Putamen (tissue), 1 donor: ENCODE data around the gene KCNT1.
A peak's percentile ranks its signal among the peaks of the same experiment; 100 is the strongest.

ENCODE experiments used
- DNase-seq: peaks from one replicate; pipeline ENCODE4 v3.0.0-alpha.2; 2016; ENCODE audit warnings: low spot score

Gene KCNT1

GRCh38 chr9:135802876-135803419 lies 101.0 kb downstream of the KCNT1 start:
- no peak for DNase-seq

- DNase-seq: no peak
Observed at GRCh38 chr9:135803441-135803840, 101.5 kb downstream of the KCNT1 start.

DNA sequence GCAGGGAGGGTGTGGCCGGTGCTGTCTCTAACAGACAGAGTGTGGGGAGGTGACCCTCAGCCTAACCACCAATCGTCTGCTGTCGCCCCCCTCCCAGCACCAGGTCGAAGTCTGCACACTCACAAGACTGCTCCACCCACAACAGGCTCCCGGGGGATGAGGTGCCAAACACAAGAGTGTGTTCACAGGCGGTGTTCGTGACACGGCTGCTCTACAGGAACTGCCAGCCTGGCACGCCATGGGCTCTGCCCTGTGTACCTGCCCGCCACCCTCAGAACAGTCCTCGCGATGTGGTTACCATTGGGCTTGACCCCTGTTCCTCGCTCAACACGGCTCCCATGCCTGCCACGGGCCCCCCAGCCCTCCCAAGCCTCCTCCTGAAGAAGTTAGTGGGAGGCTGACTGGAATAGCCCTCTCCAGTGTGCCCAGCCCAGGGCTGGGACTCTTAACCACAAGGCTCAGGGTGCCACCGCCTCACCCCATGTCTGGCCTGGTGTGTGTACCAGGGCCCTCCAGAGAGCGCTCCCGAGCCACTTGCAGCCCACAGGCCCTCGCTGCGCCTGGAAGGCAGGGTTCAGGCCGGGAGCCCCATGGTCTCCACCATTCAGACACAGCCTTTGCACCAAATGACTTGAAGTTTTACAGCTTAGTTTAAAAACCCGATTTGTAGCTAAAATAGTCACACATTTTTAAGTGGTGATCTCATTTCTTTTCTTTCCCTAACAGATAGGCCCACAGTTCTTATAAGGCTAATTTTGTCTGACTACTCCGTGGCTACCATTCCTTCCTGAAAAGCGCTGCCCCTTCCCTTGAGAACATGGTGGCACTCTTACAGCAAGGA lies 102.8 kb downstream of the KCNT1 start:
- no peak for DNase-seq

- no peak for DNase-seq
Observed at GRCh38 chr9:135805422-135806022, 103.5 kb downstream of the KCNT1 start.

- no peak for DNase-seq
Observed at GRCh38 chr9:135809166-135809565, 107.2 kb downstream of the KCNT1 start.

DNA sequence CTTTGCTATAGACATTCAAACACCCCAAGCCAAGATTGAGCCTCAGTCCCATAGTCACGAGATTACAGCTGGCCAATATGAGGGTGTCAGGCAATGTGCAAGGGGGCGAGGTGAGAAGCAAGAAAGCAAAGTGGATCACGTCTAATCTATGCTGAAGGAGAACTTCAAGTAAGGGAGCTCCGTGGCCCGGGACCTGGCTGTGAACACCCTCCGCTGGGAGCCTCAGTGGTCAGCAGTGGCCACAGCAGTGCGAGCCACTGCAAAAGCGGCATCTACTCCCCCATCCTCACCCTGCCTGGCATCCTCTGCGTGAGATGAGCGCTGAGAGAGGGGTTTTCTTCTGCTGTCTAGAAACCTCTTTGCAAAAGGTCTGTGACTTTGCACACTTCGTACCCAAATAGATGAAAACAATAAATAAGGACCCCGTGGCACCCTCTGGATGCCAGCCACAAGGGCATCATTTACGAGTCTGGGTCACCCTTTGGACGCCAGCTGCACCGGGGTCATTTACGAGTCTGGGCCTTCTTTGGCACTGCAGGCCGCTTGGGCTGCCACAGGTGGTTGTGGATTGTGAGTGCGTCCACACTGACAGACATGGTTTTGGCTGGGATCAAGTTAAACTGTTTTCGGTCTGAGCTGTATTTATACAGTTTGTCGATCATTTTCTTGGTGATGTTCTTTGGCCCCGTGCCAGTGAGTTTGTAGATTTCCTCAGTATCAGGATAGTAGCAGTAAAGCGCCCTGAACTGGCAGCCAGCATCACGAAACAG lies 109.0 kb downstream of the KCNT1 start:
- no peak for DNase-seq

DNA sequence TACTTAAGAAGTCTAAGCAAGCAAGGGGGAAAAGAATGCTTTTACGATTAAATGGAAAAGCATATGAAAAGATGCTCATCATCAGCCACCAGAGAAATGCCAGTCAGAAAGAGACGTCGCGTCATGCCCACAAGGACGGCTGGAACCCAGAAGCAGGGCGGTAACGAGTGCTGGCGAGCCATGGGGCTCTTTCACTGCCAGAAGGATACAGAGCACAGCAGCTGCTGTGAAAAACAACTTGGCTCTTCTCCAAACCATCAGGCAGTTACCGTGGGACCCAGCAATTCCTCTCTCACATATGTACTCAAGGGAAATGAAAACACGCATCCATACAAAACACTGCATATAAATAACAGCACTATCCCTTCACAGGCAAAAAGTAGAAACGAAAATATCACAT lies 109.8 kb downstream of the KCNT1 start:
- peak; percentile 32 for DNase-seq

GRCh38 chr9:135812961-135813360 lies 111.0 kb downstream of the KCNT1 start:
- no peak for DNase-seq

- DNase-seq: no peak
Observed at GRCh38 chr9:135813671-135814290, 111.8 kb downstream of the KCNT1 start.

DNA sequence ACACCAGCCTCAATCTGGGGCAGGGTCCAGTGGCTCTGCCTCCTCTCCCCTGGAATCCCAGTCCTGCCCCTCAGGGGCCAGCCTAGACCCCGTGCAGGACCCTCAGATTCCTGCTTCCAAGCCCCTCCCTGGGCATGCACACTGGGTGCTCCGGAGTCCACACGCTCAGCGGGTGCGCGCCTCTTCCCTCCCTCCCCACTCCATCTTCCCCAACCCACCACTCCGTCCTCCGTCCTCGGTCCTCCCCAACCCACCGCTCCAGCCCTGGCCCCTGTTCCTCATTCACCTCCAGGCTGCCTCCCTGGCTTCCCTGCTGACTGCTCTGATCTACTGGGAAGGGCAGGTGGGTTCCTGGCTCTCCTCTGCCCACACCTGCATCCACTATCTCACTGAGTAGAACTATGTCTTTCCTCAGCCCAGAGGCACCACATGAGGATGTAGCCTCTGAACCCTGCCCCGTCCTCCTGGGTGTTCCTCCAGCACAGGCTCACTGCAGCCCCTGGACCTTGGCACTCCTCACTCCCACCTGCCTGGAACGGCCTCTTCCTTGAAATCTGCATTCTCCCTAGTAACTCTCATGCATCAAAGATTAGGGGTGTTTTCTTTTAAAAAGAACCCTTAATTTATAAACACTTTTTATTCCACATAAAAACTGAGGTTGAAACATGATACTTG lies 112.6 kb downstream of the KCNT1 start:
- no peak for DNase-seq

- no peak for DNase-seq
Observed at GRCh38 chr9:135815413-135815812, 113.4 kb downstream of the KCNT1 start.

DNA sequence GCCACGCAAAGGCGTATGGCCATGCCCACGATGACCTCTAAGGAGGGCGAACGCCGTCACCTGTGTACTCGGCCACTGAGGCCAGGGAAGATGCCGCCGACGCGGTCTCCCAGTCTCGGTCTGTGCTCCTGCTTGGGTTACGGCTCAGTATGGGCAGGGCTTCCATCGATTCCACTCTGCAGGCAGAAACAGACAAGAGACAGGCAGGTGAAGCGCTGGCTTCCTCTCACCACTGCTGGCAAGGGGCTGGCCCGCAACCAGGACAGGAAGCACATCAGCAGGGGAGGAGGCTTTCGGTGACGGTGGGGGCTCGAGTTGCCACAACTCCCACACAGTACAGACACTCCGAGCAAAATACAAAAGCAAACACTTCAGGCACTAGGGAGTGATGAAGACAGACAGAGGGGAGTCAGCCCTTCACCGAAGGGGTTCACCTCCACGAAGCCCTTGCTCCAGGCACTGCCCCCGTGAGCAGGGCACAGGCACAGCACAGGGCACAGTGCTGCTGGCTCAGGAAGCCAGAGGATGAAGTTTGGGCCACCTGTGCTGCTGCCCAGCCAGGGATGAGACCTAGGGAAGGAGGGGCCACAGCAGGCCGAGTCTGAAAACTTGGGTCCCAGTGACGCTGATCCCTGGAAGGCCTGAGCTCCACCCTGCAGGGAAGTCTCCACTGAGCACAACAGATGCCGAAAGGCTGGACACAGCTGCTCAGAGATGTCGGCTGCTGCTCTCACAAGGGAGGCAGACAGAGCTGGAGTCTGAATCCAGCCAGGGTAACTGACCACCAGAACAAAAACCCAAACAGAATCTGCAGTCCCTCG lies 114.1 kb downstream of the KCNT1 start:
- no peak for DNase-seq

- no peak for DNase-seq
Observed at GRCh38 chr9:135816651-135816970, 114.6 kb downstream of the KCNT1 start.

GRCh38 chr9:135817951-135818717 lies 116.1 kb downstream of the KCNT1 start:
- no peak for DNase-seq

DNA sequence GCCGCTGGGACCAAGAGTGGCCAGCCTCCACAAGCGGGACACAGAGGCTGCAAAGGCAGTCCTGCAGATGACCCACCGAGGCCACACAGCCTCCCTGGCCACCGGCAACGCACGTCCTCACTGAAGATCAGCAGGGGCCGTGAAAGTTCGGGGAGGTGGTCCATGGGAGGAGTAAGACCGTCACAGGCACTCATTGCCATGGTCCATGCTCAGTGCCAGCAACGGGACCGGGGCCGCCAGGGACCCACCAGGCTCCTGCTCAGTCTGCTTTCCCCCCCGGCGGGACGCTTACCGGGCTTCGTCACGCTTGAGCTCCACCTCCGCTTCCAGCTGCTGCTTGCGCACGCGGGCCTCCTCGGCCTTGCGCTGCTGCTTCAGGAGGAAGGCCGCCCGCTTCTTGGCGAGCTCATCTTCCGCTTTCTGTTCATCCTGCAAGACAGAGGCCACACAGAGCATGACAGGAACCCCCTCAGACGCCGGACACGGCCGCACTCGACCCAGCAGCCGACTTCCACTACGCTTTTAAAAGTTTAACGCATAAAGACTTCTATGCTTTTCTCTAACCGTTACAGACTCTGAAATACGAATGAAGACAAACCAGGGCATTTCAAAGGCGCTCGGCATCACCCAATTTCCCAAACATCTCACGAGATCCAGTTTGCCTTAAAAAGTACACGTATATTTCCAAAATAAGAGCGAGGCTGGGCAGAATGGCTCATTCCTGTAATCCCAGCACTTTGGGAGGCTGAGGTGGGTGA lies 116.9 kb downstream of the KCNT1 start:
- no peak for DNase-seq

GRCh38 chr9:135819905-135820304 lies 117.9 kb downstream of the KCNT1 start:
- DNase-seq: no peak

GRCh38 chr9:135820661-135821060 lies 118.7 kb downstream of the KCNT1 start:
- no peak for DNase-seq

DNA sequence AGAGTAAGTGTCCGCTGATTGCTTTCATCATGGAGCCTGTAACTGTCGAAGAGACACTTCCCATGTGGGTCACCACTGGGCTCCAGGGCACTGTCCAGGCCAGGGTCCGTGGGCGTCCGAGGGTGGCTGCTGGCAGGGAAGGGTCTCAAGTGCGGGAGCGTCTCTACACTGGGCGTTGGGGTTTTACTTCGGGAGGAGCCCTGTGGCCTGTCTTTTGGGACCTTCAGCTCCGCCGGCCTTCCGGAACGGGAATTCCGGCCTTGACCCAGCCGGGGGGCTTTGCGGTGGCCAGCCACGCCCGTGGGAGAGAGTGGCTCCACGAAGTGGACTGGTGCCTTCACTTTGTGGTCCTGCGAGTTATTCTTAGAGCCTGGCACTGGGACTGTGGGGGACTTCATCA lies 119.1 kb downstream of the KCNT1 start:
- no peak for DNase-seq

- no peak for DNase-seq
Observed at GRCh38 chr9:135821733-135822373, 119.9 kb downstream of the KCNT1 start.
